ENCODE measurements around the gene NLGN2. TPM values are rescaled to one million over a fixed set of nuclear protein-coding genes. Genes with fewer than 3 reads are reported as not detected.

NLGN2 gene
- total RNA-seq, 4 donors from 2014 or later = 2.2 to 6.3 (median 4.7) TPM

DNA sequence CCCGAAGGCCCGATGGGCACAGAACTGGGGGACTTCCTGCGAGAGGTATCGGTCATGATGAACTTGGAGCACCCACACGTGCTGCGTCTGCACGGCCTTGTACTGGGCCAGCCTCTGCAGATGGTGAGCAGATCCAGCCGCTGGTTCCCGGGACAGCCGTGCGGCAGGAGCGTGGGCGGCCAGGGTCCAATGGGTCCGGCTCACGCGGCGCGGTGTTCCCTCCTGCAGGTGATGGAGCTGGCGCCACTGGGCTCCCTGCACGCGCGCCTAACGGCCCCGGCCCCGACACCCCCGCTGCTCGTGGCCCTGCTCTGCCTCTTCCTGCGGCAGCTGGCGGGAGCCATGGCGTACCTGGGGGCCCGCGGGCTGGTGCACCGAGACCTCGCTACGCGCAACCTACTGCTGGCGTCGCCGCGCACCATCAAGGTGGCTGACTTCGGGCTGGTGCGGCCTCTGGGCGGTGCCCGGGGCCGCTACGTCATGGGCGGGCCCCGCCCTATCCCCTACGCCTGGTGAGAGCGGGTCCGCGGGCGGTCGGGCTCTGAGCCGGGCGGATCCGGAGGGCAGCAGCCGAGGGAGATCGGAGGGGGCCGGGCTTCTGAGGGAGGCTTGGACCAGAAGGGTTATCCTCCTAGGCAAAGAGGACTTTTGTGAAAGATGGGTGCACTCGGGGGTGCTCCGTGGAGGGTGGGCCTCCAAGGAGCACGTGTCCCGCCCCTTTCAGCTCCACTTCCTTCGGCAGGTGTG, 23.7 kb upstream of the NLGN2 start:
- peaks cover 1 to 5% of the 10 kb centered on the region in 2 donors for H3K36me3 ChIP-seq
- H3K4me1 ChIP-seq = peaks cover 15 to 23% of the 10 kb centered on the region in 2 donors
- peak; percentile 37 to 42 for DNase-seq
- WGBS, 2 donors = 40 to 72% methylated on average over 2 of the region's 65 CpGs
- no peaks in the 10 kb centered on the region for H3K27me3 ChIP-seq
- no peak overlapping the region for H3K27ac ChIP-seq
- peak overlapping the region in 1 of 3 donors; percentile 13 for H3K4me3 ChIP-seq (replicated peaks in 1 of 3)
- intact Hi-C loops (cut with DNase I) = no loop called here
- H3K9me3 ChIP-seq = no peaks in the 10 kb centered on the region
- TF ChIP-seq, protein P1, sequence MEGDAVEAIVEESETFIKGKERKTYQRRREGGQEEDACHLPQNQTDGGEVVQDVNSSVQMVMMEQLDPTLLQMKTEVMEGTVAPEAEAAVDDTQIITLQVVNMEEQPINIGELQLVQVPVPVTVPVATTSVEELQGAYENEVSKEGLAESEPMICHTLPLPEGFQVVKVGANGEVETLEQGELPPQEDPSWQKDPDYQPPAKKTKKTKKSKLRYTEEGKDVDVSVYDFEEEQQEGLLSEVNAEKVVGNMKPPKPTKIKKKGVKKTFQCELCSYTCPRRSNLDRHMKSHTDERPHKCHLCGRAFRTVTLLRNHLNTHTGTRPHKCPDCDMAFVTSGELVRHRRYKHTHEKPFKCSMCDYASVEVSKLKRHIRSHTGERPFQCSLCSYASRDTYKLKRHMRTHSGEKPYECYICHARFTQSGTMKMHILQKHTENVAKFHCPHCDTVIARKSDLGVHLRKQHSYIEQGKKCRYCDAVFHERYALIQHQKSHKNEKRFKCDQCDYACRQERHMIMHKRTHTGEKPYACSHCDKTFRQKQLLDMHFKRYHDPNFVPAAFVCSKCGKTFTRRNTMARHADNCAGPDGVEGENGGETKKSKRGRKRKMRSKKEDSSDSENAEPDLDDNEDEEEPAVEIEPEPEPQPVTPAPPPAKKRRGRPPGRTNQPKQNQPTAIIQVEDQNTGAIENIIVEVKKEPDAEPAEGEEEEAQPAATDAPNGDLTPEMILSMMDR (IDR thresholded peaks at IDR 0.05) = no peak

DNA sequence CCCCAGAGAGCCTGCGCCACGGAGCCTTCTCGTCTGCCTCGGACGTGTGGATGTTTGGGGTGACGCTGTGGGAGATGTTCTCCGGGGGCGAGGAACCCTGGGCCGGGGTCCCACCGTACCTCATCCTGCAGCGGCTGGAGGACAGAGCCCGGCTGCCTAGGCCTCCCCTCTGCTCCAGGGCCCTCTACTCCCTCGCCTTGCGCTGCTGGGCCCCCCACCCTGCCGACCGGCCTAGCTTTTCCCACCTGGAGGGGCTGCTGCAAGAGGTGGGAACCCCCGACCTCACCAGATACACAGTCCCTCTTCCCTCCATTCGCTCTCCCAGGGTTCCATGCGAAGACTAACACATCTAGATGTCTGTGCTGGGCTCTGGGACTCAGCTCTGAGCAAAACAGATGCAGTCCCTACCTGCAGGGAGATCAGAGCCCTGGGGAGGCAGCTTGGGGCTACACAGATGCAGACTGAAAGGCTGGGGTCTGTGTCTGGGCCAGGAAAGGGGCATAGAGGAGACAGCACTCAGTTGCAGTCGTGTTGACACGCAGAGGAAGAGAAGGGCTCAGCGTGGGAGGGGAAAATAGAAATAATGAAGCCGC, 23.1 kb upstream of the NLGN2 start:
- DNase-seq = no peak
- peaks cover 15 to 23% of the 10 kb centered on the region in 2 donors for H3K4me1 ChIP-seq
- H3K27me3 ChIP-seq = no peaks in the 10 kb centered on the region
- intact Hi-C loops (cut with DNase I) = no loop called here
- TF ChIP-seq, protein P1 (IDR thresholded peaks at IDR 0.05) = no peak
- TF ChIP-seq POLR2A (IDR thresholded peaks at IDR 0.05) = no peak
- H3K27ac ChIP-seq = no peak overlapping the region
- WGBS, 2 donors = 80% methylated on average over 12 to 16 of the region's 23 CpGs
- peak overlapping the region in 1 of 3 donors; percentile 13 for H3K4me3 ChIP-seq (replicated peaks in 1 of 3)
- peaks cover 8% of the 10 kb centered on the region in 2 donors for H3K36me3 ChIP-seq
- no peaks in the 10 kb centered on the region for H3K9me3 ChIP-seq

DNA sequence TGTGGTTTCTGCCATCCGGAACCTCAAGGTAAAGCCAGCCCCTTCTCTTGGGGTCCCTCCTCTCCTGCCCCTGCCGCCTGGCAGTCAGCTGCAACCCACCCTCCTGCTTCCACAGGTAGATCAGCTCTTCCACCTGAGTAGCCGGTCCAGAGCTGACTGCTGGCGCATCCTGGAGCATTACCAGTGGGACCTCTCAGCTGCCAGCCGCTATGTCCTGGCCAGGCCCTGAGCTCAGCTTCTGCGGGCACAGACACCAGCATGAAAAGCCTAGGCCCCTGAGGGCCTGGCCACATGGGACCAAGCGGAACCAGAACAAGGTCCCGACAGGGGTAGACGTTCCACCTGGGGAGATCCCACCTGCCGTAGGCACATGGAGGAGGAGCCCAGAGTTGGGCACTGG, 18.8 kb upstream of the NLGN2 start:
- TF ChIP-seq POLR2A (IDR thresholded peaks at IDR 0.05) = no peak
- TF ChIP-seq, protein P1 (IDR thresholded peaks at IDR 0.05) = no peak
- DNase-seq = no peak
- no peaks in the 10 kb centered on the region for H3K27me3 ChIP-seq
- H3K36me3 ChIP-seq = peaks cover 8 to 13% of the 10 kb centered on the region in 2 donors
- 79 to 98% methylated on average over 6 to 10 of the region's 10 CpGs for WGBS, 2 donors
- H3K27ac ChIP-seq = no peak overlapping the region
- intact Hi-C loops (cut with DNase I) = no loop called here
- H3K4me3 ChIP-seq (replicated peaks in 1 of 3) = no peak overlapping the region
- H3K9me3 ChIP-seq = no peaks in the 10 kb centered on the region
- peaks cover 5 to 10% of the 10 kb centered on the region in 2 donors for H3K4me1 ChIP-seq

DNA sequence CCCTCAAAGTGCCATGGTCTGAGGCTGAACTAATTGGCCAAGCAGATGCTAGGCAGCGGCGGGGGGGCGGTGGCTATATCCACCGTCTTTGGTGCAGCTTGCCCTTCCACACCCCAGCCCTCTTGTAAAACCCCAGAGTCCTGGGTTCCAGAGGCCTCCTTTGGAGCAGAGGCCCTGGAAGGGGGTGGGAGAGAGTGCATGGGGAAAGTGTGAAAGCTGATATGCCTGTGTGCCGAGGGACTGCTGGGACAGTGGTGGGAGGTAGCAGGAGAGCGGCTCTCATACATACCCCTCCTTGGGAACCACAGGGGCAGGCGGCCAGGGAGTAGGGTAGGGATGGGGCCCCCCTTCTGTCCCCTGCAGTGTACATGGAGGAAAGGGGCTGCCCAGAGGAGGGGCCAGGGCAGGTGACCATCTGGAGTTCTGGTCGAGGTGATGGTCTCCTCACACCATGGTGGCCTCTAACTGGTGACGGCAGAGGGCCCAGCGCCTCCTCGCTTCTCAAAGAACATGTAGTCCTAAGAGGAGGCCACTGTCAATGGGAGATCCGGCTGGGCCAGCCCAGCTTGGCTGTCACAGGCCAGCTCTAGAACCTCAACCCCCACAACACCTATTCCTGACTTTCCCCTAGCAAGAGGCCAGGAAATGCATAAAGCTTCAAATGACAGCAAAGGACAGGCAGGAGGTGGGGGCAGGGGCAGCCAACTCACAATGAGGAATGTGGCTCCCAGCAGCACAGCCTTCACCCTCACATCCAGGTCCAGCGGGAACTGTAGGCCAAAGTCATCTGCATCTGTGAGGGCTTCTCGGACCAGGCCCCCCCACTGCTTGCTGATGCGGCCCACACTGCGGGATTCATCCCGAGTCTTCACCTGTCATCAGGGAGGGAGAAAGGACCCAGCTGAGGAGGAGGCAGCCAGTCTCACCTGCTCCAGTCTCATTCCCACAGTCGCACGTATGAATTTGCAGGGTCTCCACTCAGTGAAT, 17.4 kb upstream of the NLGN2 start:
- Histone ChIP-seq H3K27ac (no peak overlapping the region), H3K27me3 (no peaks in the 10 kb centered on the region), H3K4me3 (replicated peaks in 1 of 3) (no peak overlapping the region), H3K36me3 (peaks cover 8 to 13% of the 10 kb centered on the region in 2 donors), H3K4me1 (peaks cover 9 to 16% of the 10 kb centered on the region in 2 donors), H3K9me3 (no peaks in the 10 kb centered on the region)
- 90 to 97% methylated on average over 11 to 18 of the region's 19 CpGs for WGBS, 2 donors
- TF ChIP-seq, protein P1 (IDR thresholded peaks at IDR 0.05) = no peak
- no peak for TF ChIP-seq POLR2A (IDR thresholded peaks at IDR 0.05)
- intact Hi-C loops (cut with DNase I) = no loop called here
- no peak for DNase-seq
